HG03064 (cell line): ENCODE data around the gene PTPN9.
"Not testable (repeated sequence)": the region's sequence is repeated elsewhere in the genome, so short reads cannot be mapped to it uniquely, and the experiment has no call there.

Experiments used
- ATAC-seq: cut with Tn5 transposase; IDR thresholded peaks from one replicate; pipeline ENCODE4 v1.9.1; 2021; ENCODE audit warnings: low read depth; ENCODE audit not compliant: unreplicated experiment

The PTPN9 gene

GRCh38 chr15:75532413-75533250 lies 46.5 kb downstream of the PTPN9 start:
- no peak for ATAC-seq

DNA sequence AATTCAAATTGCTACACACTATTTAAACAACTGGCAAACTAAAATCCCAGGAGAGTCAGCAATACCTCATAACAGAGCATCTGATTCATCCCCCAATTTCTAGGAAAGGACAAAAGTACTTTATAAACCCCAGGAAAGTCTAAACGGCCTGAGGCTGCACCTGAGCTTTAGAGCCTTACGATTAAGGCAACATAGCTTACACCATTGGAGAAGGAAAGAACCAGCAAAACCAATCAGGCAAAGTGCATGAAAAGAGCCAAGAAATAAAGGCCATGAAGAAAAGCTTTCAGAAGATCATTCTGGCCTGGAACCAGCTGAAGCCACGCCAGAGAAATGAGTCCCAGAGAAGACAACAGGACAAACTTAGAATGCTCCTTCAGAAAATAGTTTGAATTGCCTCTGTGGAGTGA lies 48.1 kb downstream of the PTPN9 start:
- ATAC-seq, result no peak

DNA sequence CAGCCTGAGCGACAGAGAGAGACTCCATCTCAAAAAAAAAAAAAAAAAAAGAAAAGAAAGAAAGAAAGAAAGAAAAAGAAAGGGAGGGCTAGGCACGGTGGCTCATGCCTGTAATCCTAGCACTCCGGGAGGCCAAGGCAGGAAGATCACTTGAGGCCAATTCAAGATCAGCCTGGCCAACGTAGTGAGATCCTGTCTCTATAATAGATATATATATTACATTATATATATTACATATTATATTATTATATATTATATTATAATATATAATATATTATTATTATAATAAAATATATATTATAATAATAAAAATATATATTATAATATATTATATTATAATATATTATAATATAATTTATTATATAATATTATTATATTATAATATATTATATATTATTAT lies 48.9 kb downstream of the PTPN9 start:
- no peak for ATAC-seq

DNA sequence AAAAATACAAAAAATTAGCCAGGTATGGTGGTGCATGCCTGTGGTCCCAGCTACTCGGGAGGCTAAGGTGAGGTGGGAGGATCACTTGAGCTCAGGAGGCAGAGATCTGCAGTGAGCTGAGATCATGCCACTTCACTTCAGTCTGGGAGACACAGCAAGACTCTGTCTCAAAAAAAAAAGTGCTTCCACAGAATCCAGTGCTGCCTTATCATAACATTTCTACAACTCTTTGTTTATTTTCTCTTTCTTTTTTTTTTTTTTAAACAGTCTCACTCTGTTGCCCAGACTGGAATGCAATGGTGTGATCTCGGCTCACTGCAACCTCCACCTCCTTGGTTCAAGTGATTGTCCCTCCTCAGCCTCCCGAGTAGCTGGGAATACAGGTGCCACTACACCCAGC lies 53.4 kb downstream of the PTPN9 start:
- not testable (repeated sequence) for ATAC-seq

DNA sequence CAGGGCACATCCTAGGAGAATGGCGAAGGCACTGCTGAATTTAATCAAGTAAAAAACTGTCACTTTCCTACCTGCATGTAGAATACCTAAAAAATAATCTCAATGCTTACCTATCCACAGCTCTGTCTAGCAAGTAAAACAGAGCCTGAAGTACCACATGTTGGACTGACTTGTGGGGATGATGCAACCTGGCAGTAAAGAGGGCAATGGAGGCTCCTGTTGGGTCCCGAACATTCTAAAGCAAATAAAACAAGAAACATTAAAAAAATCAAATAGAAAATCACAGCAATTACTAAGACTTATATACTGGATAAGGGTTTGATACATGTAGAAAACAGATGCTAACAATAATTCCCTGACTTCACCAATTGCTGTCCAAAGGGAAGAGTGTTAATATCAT lies 56.1 kb downstream of the PTPN9 start:
- ATAC-seq, result no peak

- ATAC-seq, result no peak
These were observed 61.9 kb downstream of the PTPN9 start for GRCh38 chr15:75517233-75517632.

GRCh38 chr15:75508840-75509532 lies 70.1 kb downstream of the PTPN9 start:
- no peak for ATAC-seq

DNA sequence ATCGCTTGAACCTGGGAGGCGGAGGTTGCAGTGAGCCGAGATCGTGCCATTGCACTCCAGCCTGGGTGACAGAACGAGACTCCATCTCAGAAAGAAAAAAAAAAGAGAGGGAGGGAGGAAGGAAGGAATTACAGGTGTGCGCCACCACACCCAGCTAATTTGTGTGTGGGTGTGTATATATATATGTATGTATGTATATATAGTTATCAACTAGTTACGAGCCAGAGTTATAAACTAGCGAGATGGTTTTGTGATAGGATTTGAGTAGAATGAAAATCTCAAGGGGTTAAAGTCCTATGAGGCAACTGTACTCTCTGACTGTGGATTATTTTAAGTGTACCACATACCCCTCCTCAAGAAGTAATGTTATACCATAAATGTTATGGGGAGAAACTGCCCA lies 76.8 kb downstream of the PTPN9 start:
- ATAC-seq, result no peak

GRCh38 chr15:75493732-75494131 lies 85.4 kb downstream of the PTPN9 start:
- ATAC-seq, result no peak

DNA sequence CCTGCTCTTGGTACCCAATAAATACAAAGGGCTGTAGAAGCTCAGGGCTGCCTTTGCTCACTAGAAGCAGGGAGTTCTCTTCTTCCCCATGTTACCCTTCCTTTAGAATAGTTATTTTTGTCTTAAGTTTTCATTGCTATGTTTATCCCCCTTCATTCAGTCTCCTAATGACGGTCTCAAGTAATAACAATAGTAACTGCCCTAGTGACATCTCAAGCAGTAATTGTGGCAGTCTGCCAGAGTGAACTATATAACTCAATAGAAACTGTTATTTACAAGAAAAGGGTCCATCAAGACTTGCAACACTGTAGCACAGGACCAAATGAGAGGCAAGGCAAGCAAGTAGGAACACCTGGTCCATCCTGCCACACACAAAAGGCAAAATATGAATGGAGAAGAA lies 95.2 kb downstream of the PTPN9 start:
- no peak for ATAC-seq

DNA sequence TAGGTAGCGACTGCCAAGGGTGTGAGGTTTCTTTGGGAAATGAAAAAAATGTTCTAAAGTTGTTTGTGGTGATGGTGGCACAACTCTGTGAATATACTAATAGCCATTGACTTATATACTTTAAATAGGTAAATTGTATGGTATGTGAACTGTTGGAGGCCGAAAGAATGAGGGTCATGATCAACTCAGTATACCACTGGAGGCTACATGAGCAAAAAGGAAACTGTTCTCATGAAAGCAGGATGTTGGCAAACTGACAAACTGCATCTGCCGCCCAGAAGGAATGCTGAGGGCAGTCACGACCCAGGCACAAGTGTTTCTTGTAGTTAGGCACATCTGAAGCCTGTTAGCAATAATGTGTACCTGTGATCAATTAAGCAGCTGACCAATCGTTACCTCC lies 95.6 kb downstream of the PTPN9 start:
- ATAC-seq, result not testable (repeated sequence)

DNA sequence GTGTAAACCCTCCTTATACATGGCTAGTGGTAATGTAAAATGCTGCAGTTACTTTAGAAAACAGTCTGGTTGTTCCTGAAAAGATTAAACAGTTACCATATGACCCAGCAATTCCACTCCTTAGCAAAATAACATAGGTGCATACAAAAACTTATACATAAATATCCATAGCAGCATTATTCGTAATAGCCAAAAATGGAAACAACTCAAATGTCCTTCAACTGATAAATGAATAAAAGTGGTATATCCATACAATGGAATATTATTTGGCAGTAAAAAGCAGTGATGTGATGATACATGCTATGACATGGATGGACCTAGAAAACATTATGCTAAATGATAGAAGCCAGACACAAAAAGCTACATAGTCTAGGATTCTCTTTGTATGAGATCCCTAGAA lies 96.0 kb downstream of the PTPN9 start:
- ATAC-seq, result no peak

DNA sequence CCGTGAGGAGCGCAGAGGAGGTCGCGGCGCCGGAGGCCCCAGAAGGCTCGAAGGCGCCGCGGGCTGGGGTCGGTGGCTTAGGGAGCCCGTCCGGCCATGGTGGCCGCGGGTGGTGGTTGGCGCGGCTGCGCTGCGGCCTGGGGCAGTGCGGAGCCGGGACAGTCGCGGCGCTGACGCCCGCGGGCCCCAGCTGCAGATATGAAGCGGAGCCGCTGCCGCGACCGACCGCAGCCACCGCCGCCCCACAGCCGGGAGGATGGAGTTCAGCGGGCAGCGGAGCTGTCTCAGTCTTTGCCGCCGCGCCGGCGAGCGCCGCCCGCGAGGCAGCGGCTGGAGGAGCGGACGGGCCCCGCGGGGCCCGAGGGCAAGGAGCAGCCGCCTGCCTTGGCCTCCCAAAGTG lies 98.7 kb downstream of the PTPN9 start:
- not testable (repeated sequence) for ATAC-seq

DNA sequence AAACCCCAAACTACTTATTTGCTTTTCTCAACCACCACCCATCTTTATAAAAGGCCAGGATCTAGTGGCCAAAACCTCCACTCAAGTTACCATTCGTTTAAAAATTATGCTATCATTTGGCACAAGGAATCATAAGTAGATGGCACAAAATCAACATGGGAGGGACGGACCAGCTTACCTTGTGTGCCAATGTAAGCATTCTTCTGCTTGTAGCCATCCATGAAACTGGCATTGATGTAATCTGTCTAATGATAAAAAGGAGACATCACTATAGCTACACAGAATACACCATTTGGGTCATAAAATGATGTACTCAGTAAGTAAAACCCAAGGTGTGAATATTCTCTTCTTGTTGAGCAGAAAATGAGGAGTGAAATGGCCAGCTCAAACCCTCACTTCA lies 99.4 kb downstream of the PTPN9 start:
- ATAC-seq, result no peak

DNA sequence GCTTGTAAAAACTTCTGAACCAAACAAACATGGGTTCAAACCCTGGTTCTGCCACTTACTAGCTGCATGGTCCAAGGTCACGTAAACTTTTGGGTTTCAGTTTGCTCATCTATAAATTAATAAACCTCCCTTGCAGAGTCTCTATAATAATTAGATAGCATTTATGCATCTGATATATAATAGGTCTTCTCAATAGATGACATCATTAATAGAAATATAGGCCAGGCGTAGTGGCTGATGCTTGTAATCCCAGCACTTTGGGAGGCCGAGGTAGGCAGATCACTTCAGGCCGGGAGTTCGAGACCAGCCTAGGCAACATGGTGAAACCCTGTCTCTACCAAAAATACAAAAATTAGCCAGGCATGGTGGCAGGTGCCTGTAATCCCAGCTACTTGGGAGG lies 102.0 kb downstream of the PTPN9 start:
- not testable (repeated sequence) for ATAC-seq

GRCh38 chr15:75468913-75469598 lies 110.1 kb downstream of the PTPN9 start:
- ATAC-seq, result no peak

- no peak for ATAC-seq
These were observed 118.5 kb downstream of the PTPN9 start for GRCh38 chr15:75460646-75461045.

DNA sequence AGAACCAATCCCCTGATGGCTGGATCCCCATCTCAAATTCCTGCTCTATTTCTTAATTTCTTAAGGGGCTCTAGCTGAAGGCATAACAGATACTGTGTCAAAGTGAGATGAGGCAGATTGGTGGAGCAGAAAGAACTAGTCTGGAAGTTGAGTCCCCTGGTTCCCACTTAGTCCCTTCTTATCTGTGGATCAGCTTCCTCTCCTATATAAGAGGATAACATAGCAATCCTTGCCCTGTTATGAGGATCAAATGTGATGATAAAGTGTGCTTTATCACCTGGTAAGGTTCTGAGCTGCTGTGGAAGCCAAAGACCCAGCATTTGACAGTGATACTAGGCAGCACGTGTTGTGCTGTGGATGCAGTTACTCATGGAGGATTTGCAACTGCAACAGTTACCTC lies 119.5 kb downstream of the PTPN9 start:
- ATAC-seq, result no peak

- ATAC-seq, result no peak
These were observed 122.4 kb downstream of the PTPN9 start for GRCh38 chr15:75456710-75457109.

DNA sequence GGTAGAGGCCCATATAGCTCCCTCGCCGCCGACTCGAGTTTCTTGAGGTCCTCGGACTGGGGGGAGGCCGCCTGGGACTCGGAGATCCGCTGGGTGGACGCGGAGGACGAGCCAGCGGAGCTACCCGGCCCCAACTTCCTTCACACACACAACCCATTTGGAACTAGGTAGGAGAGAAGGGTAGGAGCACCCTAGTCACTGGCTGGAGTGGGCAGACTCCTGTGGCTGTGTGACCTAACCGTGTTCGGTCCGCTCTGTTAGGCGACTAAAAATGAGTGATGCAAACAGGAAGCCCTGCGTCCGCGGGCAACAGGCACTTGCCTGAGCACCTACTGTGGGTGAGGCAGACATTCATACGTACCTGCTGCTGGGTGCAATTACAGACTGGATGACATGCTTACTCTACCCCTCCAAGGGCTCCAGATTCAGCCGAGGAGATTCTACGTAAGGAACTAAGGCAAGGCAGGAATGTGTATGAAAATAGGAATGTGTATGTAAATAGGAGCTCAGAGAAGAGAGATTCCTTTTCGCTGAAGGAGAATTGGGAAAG lies 123.1 kb downstream of the PTPN9 start:
- ATAC-seq, result no peak

DNA sequence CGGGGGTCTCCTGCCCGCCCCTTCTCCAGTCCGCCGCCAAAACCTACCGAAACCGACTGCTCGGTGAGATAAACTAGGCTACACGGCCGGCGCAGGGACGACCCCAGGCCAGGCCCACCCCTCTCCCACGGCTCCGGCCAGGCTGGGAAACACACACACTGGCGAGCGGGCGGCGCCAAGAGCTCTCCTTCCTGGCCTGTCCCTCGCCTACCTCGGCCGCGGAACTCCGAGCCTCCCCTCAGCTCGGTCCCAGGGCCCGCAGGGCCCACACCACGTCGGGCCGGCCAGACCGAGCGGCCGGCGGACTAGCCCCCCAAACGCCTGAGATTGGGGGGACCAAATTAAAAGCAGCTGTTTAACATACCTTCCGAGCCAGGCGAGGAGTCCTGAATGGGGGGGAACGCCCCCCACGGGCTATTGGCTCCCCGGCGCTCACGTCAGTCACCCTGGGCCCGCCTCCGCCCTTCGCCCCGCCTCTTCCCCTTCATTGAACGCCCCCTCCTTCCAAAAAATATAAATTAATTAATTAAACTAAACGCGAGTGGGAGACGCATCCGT lies 123.6 kb downstream of the PTPN9 start:
- ATAC-seq, result no peak
